ENCODE data around the gene GGA1.

Gene GGA1

GRCh38 chr22:37675930-37676735 is 67.5 kb downstream of the GGA1 start:
- TF ChIP-seq MYC (IDR thresholded peaks at IDR 0.05; ENCODE audit: low read depth, low read length): no peak
- TF ChIP-seq POLR2A (IDR thresholded peaks at IDR 0.05; ENCODE audit: extremely low read depth, insufficient read length): no peak
- no peak for TF ChIP-seq CTCF (IDR thresholded peaks at IDR 0.05; ENCODE audit: low read depth, low read length)
- no peak for TF ChIP-seq MAX (IDR thresholded peaks at IDR 0.05; ENCODE audit: low read depth, low read length)
- H3K4me3 ChIP-seq (ENCODE audit: low read depth, low read length): peak overlapping the region; percentile 85
- peak; percentile 62 for DNase-seq (ENCODE audit: low read depth)

GRCh38 chr22:37676736-37677492 is 68.3 kb downstream of the GGA1 start:
- peak overlapping the region; percentile 85 for H3K4me3 ChIP-seq (ENCODE audit: low read depth, low read length)

GRCh38 chr22:37677493-37677974 is 68.9 kb downstream of the GGA1 start:
- DNase-seq (ENCODE audit: low read depth): no peak
- no peak for TF ChIP-seq POLR2A (IDR thresholded peaks at IDR 0.05; ENCODE audit: extremely low read depth, insufficient read length)
- TF ChIP-seq MYC (IDR thresholded peaks at IDR 0.05; ENCODE audit: low read depth, low read length): no peak
- TF ChIP-seq CTCF (IDR thresholded peaks at IDR 0.05; ENCODE audit: low read depth, low read length): no peak
- TF ChIP-seq MAX (IDR thresholded peaks at IDR 0.05; ENCODE audit: low read depth, low read length): no peak
- peak overlapping the region; percentile 76 for H3K4me3 ChIP-seq (ENCODE audit: low read depth, low read length)

More at GRCh38 chr22:37676736-37677492, 68.3 kb downstream of the GGA1 start:
- peak; percentile 99 for DNase-seq (ENCODE audit: low read depth)
- TF ChIP-seq MAX (IDR thresholded peaks at IDR 0.05; ENCODE audit: low read depth, low read length) (peak; percentile 55; the same call in 1 of the 2 replicates), POLR2A (IDR thresholded peaks at IDR 0.05; ENCODE audit: extremely low read depth, insufficient read length) (peak; percentile 25), MYC (IDR thresholded peaks at IDR 0.05; ENCODE audit: low read depth, low read length) (peak; percentile 46; the same call in 1 of the 2 replicates), CTCF (IDR thresholded peaks at IDR 0.05; ENCODE audit: low read depth, low read length) (no peak)

DNA sequence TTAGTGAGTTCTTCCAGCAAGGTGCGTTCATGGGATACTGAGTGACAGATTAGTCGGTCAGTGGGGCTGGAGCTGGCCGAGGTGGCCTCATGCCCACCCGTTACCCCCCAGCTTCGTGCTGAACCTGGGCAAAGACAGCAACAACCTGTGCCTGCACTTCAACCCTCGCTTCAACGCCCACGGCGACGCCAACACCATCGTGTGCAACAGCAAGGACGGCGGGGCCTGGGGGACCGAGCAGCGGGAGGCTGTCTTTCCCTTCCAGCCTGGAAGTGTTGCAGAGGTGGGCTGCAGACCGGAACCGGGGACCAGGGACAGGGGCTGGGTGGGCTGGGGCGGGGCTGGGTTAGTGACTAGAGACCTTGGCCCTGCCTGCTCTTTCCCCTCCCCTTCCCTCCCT is 69.7 kb downstream of the GGA1 start:
- DNase-seq (ENCODE audit: low read depth): no peak
- TF ChIP-seq MYC (IDR thresholded peaks at IDR 0.05; ENCODE audit: low read depth, low read length) (no peak), CTCF (IDR thresholded peaks at IDR 0.05; ENCODE audit: low read depth, low read length) (no peak), POLR2A (IDR thresholded peaks at IDR 0.05; ENCODE audit: extremely low read depth, insufficient read length) (no peak), MAX (IDR thresholded peaks at IDR 0.05; ENCODE audit: low read depth, low read length) (no peak)
- H3K4me3 ChIP-seq (ENCODE audit: low read depth, low read length): no peak overlapping the region

GRCh38 chr22:37679670-37680069 is 71.0 kb downstream of the GGA1 start:
- DNase-seq (ENCODE audit: low read depth): no peak
- TF ChIP-seq MAX (IDR thresholded peaks at IDR 0.05; ENCODE audit: low read depth, low read length) (no peak), MYC (IDR thresholded peaks at IDR 0.05; ENCODE audit: low read depth, low read length) (no peak), CTCF (IDR thresholded peaks at IDR 0.05; ENCODE audit: low read depth, low read length) (no peak), POLR2A (IDR thresholded peaks at IDR 0.05; ENCODE audit: extremely low read depth, insufficient read length) (no peak)
- H3K4me3 ChIP-seq (ENCODE audit: low read depth, low read length): no peak overlapping the region
